G401.6 (cell line): ENCODE measurements around the gene KRT14.
"Not testable (repeated sequence)": the region's sequence is repeated elsewhere in the genome, so short reads cannot be mapped to it uniquely, and the experiment has no call there.

ENCODE experiments used
- FAIRE-seq: peaks from 2 replicates; lab custom pipeline; 2012; peaks lifted over from hg19 to GRCh38; lab: Jason Lieb, UNC

The KRT14 gene

DNA sequence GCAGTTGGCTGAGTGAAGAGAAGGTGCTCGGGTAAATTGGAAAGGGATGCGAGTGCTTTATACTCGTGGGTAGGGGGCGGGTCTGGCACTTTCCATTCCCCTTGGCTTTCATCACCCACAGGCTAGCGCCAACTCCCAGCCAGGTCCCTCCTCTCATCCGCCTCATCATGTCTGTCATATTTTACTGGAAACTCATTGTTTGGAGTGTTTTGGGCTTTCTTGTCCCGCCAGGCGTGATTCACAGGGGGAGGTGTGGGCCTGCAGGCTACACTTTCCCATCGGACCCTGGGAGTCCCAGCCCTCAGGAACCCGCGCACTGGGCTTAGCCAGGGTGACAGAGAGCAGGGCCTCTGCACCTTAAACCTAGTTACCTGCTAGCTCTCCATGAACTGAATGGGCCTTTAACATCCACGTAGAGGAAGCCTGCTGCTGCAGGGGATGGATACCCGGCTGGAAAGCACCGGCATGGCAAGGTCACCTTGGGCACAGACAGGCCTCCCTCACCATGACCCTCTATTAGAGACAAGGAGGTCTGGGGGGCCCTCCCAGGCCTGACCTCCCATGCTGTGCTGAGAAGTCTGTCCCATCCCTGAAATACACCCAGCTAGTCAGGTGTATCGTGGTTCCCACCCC is at the start of gene KRT14:
KRT14 (minus strand) TSS at position 33 of the 633 bp plus-strand sequence. CDS start 61 bp downstream, outside the sequence.
- FAIRE-seq: no peak

DNA sequence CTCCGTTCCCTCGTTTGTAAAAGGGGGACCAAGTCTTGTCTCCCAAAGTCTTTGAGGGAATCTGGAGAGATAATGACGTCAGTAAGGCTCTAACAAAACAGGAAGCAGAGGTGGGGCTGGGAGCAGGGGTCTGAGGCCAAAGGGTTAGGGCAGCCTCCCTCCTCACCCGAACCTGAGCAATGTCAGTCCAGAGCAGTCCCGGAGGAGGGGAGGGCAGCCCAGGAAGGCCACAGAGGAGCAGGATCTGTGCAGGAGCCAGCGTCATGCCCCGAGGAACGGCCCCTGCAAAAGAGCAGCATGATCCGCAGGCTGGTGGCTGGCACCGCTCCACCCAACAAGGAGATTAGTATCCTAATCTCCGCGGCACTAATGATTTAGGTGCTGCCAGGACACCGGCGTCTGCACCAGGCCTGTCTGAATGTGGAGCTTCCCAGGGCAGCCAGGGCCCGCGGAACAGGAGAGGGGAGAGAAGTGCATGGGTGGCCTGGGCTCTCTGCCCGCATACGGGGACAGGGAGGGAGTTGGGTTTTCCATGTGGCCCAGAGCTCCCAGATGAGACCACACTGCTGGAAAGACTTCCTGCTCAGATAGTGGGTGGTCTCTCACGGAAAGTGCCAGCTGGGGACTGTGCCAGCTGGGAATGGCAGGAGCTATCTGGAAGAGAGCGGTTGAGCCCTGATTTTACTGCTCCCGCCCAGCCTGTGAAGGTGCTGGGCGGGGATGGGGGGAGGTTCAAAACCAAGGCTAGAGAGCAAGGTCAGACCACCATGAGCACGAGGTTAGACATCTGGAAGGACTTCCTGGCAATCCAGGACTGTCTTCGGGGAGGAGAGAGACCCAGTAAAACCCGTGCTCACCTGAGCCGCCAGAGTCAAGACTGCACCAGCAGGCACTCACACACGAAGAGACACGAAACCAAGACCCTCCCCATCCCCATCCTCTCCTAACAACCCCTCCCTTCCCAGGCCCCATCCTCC is 48.7 kb upstream of the KRT14 start:
- FAIRE-seq: no peak

DNA sequence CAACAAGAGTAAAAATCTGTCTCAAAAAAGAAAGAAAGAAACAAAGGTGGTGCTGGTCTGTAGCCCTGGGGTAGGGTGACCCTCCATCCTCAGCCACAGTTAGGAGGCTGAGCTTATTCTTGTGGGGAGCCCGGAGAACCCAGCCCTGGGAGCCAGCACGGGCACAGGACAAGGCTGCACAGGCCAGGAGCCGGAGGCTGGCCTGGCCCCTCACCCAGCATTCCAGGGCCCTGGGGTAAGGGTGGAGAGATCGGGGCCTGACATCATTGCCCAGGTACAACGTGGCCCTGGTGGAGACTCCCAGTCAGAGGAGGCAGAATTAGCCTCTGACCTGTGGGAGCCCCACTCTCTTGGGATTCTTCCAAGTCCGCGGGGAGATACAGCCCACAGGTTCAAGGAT is 47.9 kb upstream of the KRT14 start:
- FAIRE-seq: no peak

- FAIRE-seq: no peak
Measured at GRCh38 chr17:41633556-41634199, 47.0 kb upstream of the KRT14 start.

DNA sequence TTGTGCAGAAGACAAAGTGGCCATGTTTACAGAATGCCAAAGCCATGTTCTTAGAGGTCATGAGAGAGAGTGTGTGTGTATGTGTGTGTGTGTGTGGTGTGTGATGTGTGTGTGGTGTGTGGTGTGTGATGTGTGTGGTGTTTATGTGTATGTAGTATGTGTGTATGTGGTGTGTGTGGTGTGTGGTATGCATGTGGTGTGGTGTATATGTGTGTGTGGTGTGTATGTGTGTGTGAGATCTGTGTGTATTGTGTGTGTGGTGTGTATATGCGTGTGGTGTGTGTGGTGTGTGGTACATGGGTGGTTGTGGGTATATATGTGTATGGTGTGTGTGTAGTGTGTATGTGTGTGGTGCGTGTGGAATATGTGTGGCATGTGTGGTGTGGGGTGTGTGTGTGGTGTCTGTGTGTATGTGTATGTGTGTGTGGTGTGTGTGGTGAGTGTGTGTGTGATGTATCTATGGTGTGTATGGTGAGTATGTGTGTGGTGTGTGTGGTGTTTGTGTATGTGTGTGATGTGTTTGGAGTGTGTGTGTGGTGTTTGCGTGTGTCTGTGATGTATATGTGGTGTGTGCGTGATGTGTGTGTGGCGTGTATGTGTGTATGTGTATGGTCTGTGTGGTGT is 45.9 kb upstream of the KRT14 start:
- FAIRE-seq: no peak

GRCh38 chr17:41631898-41632285 is 45.2 kb upstream of the KRT14 start:
- no peak for FAIRE-seq

GRCh38 chr17:41631025-41631897 is 44.6 kb upstream of the KRT14 start:
- no peak for FAIRE-seq

- FAIRE-seq: no peak
Measured at GRCh38 chr17:41629826-41630670, 43.4 kb upstream of the KRT14 start.

DNA sequence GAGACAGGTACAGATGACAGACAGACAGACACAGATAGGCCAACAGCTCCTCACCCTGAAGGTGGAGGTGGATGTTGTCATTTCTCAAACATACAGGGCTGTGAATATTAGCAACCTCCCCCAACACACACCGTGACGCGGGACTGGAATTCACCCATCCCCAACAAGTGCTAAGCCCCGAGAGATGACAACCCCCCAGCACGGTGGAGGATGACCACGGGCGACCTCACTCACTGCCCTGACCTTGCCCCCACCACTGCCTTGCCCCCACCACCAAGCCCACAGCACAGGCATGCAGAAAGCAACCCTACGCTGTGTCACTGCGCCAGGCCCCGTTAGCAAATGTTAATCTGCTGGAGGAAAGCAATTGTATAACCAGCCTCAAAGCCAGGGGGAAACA is 42.6 kb upstream of the KRT14 start:
- no peak for FAIRE-seq

GRCh38 chr17:41628621-41629255 is 42.0 kb upstream of the KRT14 start:
- not testable (repeated sequence) for FAIRE-seq

- not testable (repeated sequence) for FAIRE-seq
Measured at GRCh38 chr17:41628073-41628370, 41.3 kb upstream of the KRT14 start.

DNA sequence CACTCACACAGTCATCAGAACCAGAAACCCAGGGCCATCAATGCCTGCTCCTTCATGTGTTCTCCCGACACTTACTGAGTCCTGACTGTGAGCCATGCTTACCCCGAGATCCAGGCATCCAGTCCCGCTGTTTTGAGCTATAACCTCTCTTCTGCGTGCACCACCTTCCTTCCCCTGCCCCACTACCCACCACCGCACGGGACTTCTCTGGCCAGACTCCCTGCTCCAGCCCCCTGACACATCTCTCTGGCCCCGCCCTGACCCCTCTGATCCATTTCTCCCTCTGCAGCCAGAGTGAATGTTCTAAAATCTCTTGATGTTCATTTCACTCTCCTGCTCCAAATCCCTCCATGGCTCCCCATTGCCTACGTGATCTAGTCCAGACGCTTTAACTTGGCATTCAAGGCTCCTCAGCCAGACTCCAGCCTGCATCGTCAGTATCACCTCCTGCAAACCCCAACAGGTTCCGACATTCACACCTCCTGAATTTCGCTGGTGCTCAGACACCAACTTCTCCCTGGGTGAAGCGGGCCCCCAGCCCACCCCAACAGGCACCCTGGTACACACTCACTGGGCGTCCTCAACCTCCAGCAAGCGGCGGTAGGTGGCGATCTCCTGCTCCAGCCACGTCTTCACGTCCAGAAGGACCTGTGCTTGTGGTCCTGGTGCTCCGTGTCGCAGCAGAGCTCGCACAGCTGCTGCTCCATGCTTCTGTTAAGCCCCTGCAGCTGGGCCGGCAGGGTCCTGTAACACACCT is 40.8 kb upstream of the KRT14 start:
- FAIRE-seq: no peak

- FAIRE-seq: not testable (repeated sequence)
Measured at GRCh38 chr17:41626914-41627295, 40.2 kb upstream of the KRT14 start.

GRCh38 chr17:41626028-41626913 is 39.6 kb upstream of the KRT14 start:
- FAIRE-seq: not testable (repeated sequence)

- FAIRE-seq: no peak
Measured at GRCh38 chr17:41625602-41626001, 38.9 kb upstream of the KRT14 start.

DNA sequence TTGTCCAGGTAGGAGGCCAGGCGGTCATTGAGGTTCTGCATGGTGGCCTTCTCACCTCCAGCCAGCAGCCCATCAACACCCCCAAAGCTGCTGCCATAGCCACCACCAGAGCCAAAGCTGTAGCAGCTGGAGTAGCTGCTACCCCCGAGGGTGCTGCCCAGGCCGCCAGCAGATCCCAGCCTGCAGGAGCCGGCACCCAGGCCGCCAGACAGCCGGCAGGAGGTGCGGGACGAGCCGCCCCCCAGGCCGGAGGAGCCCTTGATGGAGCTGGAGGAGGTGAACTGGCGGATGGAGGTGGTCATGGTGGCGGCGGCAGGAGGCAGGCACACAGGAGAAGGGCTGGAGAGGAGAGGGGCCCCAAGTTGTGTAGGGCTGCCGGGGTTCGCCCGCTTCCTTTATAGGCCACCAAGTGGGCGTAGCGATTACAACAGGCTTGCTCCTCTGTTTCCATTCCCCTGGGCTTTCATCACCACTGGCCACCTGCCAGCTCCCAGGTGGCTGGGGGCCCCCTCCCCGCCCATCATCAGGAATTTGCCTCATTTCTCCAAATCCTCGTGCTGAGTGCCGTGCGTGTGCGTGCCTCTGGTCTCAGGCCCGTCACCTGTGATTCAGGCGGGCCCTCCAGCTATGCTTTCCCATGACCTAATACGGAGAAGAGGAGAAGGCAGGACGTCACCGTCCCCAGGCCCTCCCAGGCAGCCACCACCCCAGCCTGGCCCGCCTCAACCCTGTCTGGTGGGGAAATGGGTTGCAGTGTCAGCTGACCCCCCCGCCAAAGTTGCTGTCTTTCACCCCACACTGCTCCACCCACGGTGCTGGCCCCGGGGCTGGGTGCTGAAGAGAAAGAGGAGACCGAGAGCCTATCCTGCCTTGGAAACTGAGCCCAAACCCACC is 37.8 kb upstream of the KRT14 start, which contains the start of gene KRT17:
KRT17 (minus strand) TSS at position 368 of the 894 bp plus-strand sequence; CDS start at position 302, 66 bp downstream.
- FAIRE-seq: no peak

- not testable (repeated sequence) for FAIRE-seq
Measured at GRCh38 chr17:41623184-41623861, 36.6 kb upstream of the KRT14 start.
